Mesendoderm (in vitro differentiated cells): ENCODE measurements around the gene FBXW12.

Source experiments
- DNase-seq: peaks from one replicate; pipeline ENCODE4 v3.0.0; 2013
- H2AK5ac ChIP-seq: 2 replicates; pipeline ENCODE4 v1.6.1; 2013; ENCODE audit warnings: low read length, inconsistent platforms
- H2BK120ac ChIP-seq: 2 replicates; pipeline ENCODE4 v1.6.1; 2013; ENCODE audit warnings: low read depth, mild to moderate bottlenecking, low read length, moderate library complexity, mixed read lengths
- H2BK15ac ChIP-seq: replicated peaks from 2 replicates; pipeline ENCODE4 v1.6.1; 2013; ENCODE audit warnings: low read depth, mild to moderate bottlenecking, moderate library complexity
- H2BK5ac ChIP-seq: 2 replicates; pipeline ENCODE4 v1.6.1; 2013; ENCODE audit warnings: low read length, inconsistent platforms
- H3K18ac ChIP-seq: 2 replicates; pipeline ENCODE4 v1.6.1; 2013; ENCODE audit warnings: mild to moderate bottlenecking, low read length, mixed read lengths
- H3K23ac ChIP-seq: one replicate; pipeline ENCODE4 v1.6.1; 2013; ENCODE audit warnings: low read length
- H3K27ac ChIP-seq: 2 replicates; pipeline ENCODE4 v1.5.1; 2013; ENCODE audit warnings: low read depth, mild to moderate bottlenecking, inconsistent platforms, low read length, moderate library complexity
- H3K27me3 ChIP-seq: 2 replicates; pipeline ENCODE4 v1.6.1; 2013; ENCODE audit warnings: low read length, control low read depth, mild to moderate bottlenecking, inconsistent platforms; ENCODE audit not compliant: insufficient read depth, poor library complexity
- H3K36me3 ChIP-seq: 2 replicates; pipeline ENCODE4 v1.6.1; 2013; ENCODE audit warnings: low read length, inconsistent platforms; ENCODE audit not compliant: control insufficient read depth, insufficient read depth
- H3K4ac ChIP-seq: one replicate; pipeline ENCODE4 v1.6.1; 2013; ENCODE audit warnings: low read depth, mild to moderate bottlenecking, low read length, moderate library complexity
- H3K4me1 ChIP-seq: 2 replicates; pipeline ENCODE4 v1.6.1; 2013; ENCODE audit warnings: low read depth, low read length, inconsistent platforms; ENCODE audit not compliant: control insufficient read depth
- H3K4me2 ChIP-seq: 2 replicates; pipeline ENCODE4 v1.6.1; 2013; ENCODE audit warnings: low read length
- H3K4me3 ChIP-seq: 2 replicates; pipeline ENCODE4 v1.5.1; 2013; ENCODE audit warnings: mild to moderate bottlenecking, low read length
- H3K56ac ChIP-seq: one replicate; pipeline ENCODE4 v1.6.1; 2013; ENCODE audit warnings: low read length
- H3K79me1 ChIP-seq: 2 replicates; pipeline ENCODE4 v1.6.1; 2013; ENCODE audit warnings: low read length, inconsistent platforms
- H3K79me2 ChIP-seq: 2 replicates; pipeline ENCODE4 v1.6.1; 2013; ENCODE audit warnings: mild to moderate bottlenecking, low read length; ENCODE audit not compliant: control insufficient read depth, insufficient read depth
- H3K9ac ChIP-seq: 2 replicates; pipeline ENCODE4 v1.6.1; 2013; ENCODE audit warnings: low read length, inconsistent platforms
- H4K5ac ChIP-seq: one replicate; pipeline ENCODE4 v1.6.1; 2013; ENCODE audit warnings: low read length
- H4K8ac ChIP-seq: one replicate; pipeline ENCODE4 v1.6.1; 2013; ENCODE audit warnings: low read depth, mild to moderate bottlenecking, control low read depth, low read length, moderate library complexity
- WGBS: extraction: QIAGEN DNeasy Blood & Tissue Kit; methylation state at CpG from one replicate; pipeline ENCODE4 v1.1.7; 2013; ENCODE audit warnings: low lambda C conversion rate, missing lambda C conversion rate; ENCODE audit not compliant: insufficient coverage; ENCODE audit errors: extremely low coverage; 5-methylcytosine and 5-hydroxymethylcytosine counted together

The FBXW12 gene

DNA sequence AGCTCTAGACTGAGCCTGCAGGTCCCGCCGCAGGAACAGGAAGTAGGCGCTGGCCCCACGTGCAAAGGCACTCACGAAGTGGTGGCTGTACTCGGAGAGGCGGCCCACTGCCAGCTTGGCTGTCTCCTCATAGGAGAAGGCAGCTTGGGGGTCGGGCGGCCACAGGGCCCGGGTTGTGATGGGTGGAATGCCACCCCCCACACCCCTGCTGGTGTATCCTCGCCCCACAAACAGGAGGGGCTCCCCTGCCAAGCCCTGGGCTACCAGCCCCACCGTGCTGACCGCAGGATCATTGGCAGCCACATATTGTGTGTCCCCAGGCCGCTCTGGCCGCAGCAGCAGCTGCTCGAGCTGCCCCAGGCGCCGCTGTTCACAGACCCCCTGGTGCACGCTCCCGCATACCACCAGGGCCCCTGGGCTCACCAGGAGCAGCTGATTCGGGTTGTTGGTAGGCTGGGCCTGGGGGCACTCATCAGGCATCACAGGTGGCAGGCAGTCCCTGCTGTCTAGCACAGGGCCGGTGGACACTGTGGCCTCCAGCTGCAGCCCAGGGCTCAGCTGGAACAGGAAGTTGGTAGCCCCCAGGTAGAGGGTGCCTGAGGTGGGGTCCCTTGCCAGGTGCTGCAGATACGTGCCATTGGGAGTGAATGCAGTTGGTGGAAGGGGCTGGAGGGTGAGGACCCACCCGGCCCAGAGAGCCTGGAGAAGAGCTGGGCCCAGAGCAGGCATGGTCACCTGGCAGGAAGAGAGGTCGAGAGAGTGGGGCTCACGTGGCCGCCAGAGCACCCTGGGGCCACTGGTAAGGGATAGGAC, 52.1 kb downstream of the FBXW12 start:
- no peak overlapping the region for H3K27ac ChIP-seq

DNA sequence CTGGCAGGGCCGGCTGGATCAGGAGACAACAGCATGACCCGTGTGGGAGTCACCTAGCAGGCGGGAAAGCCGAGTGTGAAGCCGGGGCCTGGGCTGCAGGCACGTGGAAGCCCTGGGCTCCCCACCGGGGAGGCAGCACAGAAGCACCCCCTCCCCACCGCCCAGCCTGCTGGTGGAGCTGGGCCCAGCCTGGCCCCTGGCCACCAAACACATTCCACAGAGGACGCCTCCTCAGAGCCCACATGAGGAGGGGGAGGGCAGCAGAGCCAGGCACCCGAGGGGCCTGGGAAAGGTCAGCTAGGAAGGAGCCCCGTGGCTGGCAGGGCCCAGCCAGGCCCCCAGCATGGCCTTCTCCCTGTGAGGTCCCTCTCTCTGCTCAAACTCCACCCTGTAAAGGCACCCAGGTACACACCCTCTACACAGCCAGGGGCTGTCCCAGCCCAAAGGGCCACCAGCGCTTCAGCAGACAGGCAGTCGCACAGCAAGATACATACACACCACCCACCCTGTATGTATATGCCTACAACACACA, 53.3 kb downstream of the FBXW12 start:
- Histone ChIP-seq H3K27me3 (no peaks in the 10 kb centered on the region), H4K8ac (no peak overlapping the region), H3K4me1 (peaks cover 9% of the 10 kb centered on the region), H3K79me2 (peaks cover 51% of the 10 kb centered on the region), H3K4me3 (no peak overlapping the region), H3K9ac (no peak overlapping the region), H2BK5ac (no peak overlapping the region), H3K4me2 (no peak overlapping the region), H2BK120ac (no peak overlapping the region), H3K23ac (no peak overlapping the region), H3K56ac (no peak overlapping the region), H3K36me3 (peaks cover 1% of the 10 kb centered on the region), H3K4ac (no peak overlapping the region), H3K18ac (no peak overlapping the region), H3K79me1 (peaks cover 34% of the 10 kb centered on the region), H2AK5ac (no peak overlapping the region), H3K27ac (no peak overlapping the region), H2BK15ac (no peak overlapping the region), H4K5ac (no peak overlapping the region)
- DNase-seq = no peak
- WGBS = no CpG with 5 or more reads among the region's 13 CpGs

More for the DNA sequence above, 52.1 kb downstream of the FBXW12 start:
- Histone ChIP-seq H4K8ac (no peak overlapping the region), H3K79me2 (peaks cover 51% of the 10 kb centered on the region), H2BK5ac (no peak overlapping the region), H2BK120ac (no peak overlapping the region), H3K9ac (no peak overlapping the region), H3K27me3 (no peaks in the 10 kb centered on the region), H3K4me3 (no peak overlapping the region), H3K4ac (no peak overlapping the region), H2BK15ac (no peak overlapping the region), H3K36me3 (peaks cover 1% of the 10 kb centered on the region), H3K79me1 (peaks cover 34% of the 10 kb centered on the region), H3K23ac (no peak overlapping the region), H3K4me1 (peaks cover 8% of the 10 kb centered on the region), H3K18ac (no peak overlapping the region), H3K4me2 (no peak overlapping the region), H3K56ac (no peak overlapping the region), H2AK5ac (no peak overlapping the region), H4K5ac (no peak overlapping the region)
- WGBS = no CpG with 5 or more reads among the region's 27 CpGs
- DNase-seq = no peak

DNA sequence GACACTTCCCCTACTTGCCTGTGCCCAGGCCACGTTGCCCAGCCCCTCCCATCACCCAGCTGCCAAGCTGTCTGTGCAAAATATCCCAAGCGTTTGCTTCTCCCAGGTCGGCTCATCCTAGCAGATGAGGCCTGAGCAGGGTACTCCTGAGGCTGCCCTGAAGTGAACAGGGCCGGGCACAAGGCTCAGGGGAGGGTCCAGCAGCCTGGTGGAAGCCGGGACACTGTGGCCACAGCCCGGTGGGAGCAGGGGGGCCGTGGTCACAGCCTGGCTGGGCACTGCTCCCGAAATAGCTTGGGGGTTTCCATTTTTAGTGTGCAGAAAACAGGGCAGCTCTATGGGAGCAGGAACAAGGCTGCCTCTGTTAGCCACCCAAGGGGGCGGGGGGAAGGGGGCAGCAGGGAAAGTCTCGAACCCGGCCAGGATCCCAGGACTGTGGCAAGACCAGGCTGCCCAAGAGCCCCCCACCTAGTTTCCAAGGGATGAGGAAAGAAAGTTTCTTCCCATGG, 54.4 kb downstream of the FBXW12 start:
- Histone ChIP-seq H3K27ac (no peak overlapping the region), H2BK15ac (no peak overlapping the region), H3K79me1 (peaks cover 31% of the 10 kb centered on the region), H3K9ac (peak overlapping the region; percentile 35), H2BK5ac (no peak overlapping the region), H4K5ac (no peak overlapping the region), H3K18ac (no peak overlapping the region), H3K4me2 (no peak overlapping the region), H3K56ac (peak overlapping the region; percentile 46), H3K27me3 (no peaks in the 10 kb centered on the region), H3K4ac (no peak overlapping the region), H3K4me1 (peaks cover 10% of the 10 kb centered on the region), H4K8ac (no peak overlapping the region), H3K23ac (no peak overlapping the region), H2AK5ac (no peak overlapping the region), H3K4me3 (no peak overlapping the region), H3K36me3 (peaks cover 1% of the 10 kb centered on the region), H3K79me2 (peaks cover 51% of the 10 kb centered on the region), H2BK120ac (no peak overlapping the region)
- no CpG with 5 or more reads among the region's 11 CpGs for WGBS
- no peak for DNase-seq

DNA sequence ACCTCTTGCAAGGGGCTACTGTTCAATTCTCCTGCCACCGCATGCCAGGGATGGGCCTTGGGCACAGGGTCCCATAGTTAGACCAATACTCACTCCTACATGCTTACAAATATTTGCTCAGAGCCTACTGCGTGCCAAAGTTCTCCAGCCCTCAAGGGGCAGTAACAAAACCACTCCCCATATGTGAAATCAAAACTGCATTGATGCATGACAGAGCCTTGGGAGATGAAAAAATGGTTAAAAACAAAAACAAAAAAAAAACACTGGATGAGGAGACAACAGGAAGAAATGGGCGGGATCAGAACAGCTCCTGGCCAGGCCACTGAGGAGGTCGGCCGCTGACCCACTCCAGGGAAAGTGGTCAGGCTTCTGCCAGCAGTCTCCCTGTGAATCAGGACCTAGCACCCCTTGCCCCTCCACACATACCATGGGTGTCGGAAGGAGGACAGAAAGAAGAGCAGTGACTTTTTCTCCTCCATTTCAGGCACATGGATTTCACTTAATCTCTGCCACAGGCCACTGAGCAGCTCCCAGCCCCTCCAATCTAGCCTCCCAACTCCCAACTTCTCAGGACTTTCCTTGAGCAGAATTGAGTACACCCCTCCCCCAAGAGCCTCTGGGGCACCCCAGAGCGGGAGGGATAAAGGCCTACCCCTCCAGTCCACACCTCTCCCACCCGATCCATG, 55.1 kb downstream of the FBXW12 start:
- DNase-seq = no peak
- no peak overlapping the region for H2AK5ac ChIP-seq
- WGBS = no CpG with 5 or more reads among the region's 8 CpGs
- H4K5ac ChIP-seq = no peak overlapping the region
- H3K4me3 ChIP-seq = no peak overlapping the region
- H3K27me3 ChIP-seq = no peaks in the 10 kb centered on the region
- H3K56ac ChIP-seq = peak overlapping the region; percentile 92
- no peak overlapping the region for H3K23ac ChIP-seq
- H3K18ac ChIP-seq = no peak overlapping the region
- peaks cover 10% of the 10 kb centered on the region for H3K4me1 ChIP-seq
- H3K79me2 ChIP-seq = peaks cover 51% of the 10 kb centered on the region
- H3K79me1 ChIP-seq = peaks cover 30% of the 10 kb centered on the region
- H3K36me3 ChIP-seq = peaks cover 2% of the 10 kb centered on the region
- H4K8ac ChIP-seq = no peak overlapping the region
- H2BK5ac ChIP-seq = no peak overlapping the region
- peak overlapping the region; percentile 88 for H3K9ac ChIP-seq
- no peak overlapping the region for H3K4me2 ChIP-seq
- H3K27ac ChIP-seq = no peak overlapping the region
- H2BK120ac ChIP-seq = no peak overlapping the region
- H2BK15ac ChIP-seq = no peak overlapping the region
- no peak overlapping the region for H3K4ac ChIP-seq

DNA sequence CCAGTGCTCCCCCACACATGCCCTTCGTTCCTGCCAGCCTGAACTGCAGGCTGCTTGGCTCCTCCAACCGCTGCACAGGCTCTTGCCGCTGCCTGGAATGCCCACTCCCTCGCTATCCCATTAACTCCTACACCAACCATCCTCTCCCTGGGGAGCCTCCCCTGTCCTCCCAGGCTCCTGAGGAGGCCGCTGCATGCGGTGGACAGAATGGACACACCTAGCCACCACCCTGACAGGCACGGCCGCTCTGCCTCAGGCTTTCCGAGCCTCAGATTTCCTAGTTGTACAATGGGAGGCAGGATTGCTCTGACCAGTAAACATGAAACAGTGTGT, 55.6 kb downstream of the FBXW12 start:
- H3K9ac ChIP-seq = peak overlapping the region; percentile 88
- peaks cover 29% of the 10 kb centered on the region for H3K79me1 ChIP-seq
- no peak overlapping the region for H4K5ac ChIP-seq
- peaks cover 51% of the 10 kb centered on the region for H3K79me2 ChIP-seq
- H2AK5ac ChIP-seq = no peak overlapping the region
- no peak overlapping the region for H3K27ac ChIP-seq
- no peak overlapping the region for H3K4me2 ChIP-seq
- peak overlapping the region; percentile 20 for H3K23ac ChIP-seq
- H3K27me3 ChIP-seq = no peaks in the 10 kb centered on the region
- no peak overlapping the region for H2BK120ac ChIP-seq
- peaks cover 6% of the 10 kb centered on the region for H3K36me3 ChIP-seq
- H2BK5ac ChIP-seq = no peak overlapping the region
- no CpG with 5 or more reads among the region's 9 CpGs for WGBS
- H4K8ac ChIP-seq = no peak overlapping the region
- no peak overlapping the region for H3K18ac ChIP-seq
- no peak for DNase-seq
- H3K4ac ChIP-seq = no peak overlapping the region
- peaks cover 10% of the 10 kb centered on the region for H3K4me1 ChIP-seq
- peak overlapping the region; percentile 92 for H3K56ac ChIP-seq
- no peak overlapping the region for H3K4me3 ChIP-seq
- no peak overlapping the region for H2BK15ac ChIP-seq
